HEK293 (cell line): ENCODE results near the gene WFS1.

ENCODE experiments used
- REST ChIP-seq: fragments of 450-650 bp; formaldehyde crosslinking; IDR thresholded peaks from 2 replicates; pipeline ENCODE4 v1.5.1; 2016; ENCODE audit warnings: missing biosample characterization, missing genetic modification characterization
- WT1 ChIP-seq: fragments of 450-650 bp; formaldehyde crosslinking; IDR thresholded peaks from 2 replicates; pipeline ENCODE4 v1.5.1; 2016; ENCODE audit warnings: missing biosample characterization, missing genetic modification characterization
- YY1 ChIP-seq: fragments of 450-650 bp; formaldehyde crosslinking; IDR thresholded peaks from 2 replicates; pipeline ENCODE4 v1.5.1; 2018; ENCODE audit warnings: missing biosample characterization, missing genetic modification characterization
- ZEB2 ChIP-seq: fragments of 450-650 bp; formaldehyde crosslinking; IDR thresholded peaks from 2 replicates; pipeline ENCODE4 v1.5.1; 2016; ENCODE audit warnings: missing biosample characterization, missing genetic modification characterization
- ZNF18 ChIP-seq: fragments of 450-650 bp; formaldehyde crosslinking; IDR thresholded peaks from 2 replicates; pipeline ENCODE4 v1.5.1; 2016; ENCODE audit warnings: missing biosample characterization, missing genetic modification characterization
- TF ChIP-seq, protein P1 (sequence below): fragments of 450-650 bp; formaldehyde crosslinking; IDR thresholded peaks from 2 replicates; pipeline ENCODE4 v1.5.1; 2016; ENCODE audit warnings: missing biosample characterization, missing genetic modification characterization

- TF ChIP-seq, protein P1, sequence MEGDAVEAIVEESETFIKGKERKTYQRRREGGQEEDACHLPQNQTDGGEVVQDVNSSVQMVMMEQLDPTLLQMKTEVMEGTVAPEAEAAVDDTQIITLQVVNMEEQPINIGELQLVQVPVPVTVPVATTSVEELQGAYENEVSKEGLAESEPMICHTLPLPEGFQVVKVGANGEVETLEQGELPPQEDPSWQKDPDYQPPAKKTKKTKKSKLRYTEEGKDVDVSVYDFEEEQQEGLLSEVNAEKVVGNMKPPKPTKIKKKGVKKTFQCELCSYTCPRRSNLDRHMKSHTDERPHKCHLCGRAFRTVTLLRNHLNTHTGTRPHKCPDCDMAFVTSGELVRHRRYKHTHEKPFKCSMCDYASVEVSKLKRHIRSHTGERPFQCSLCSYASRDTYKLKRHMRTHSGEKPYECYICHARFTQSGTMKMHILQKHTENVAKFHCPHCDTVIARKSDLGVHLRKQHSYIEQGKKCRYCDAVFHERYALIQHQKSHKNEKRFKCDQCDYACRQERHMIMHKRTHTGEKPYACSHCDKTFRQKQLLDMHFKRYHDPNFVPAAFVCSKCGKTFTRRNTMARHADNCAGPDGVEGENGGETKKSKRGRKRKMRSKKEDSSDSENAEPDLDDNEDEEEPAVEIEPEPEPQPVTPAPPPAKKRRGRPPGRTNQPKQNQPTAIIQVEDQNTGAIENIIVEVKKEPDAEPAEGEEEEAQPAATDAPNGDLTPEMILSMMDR (tag by site-specific recombination), result no peak
- TF ChIP-seq WT1 (tag by site-specific recombination) (no peak), YY1 (tag by site-specific recombination) (no peak), ZNF18 (tag by site-specific recombination) (no peak), ZEB2 (tag by site-specific recombination) (no peak), REST (tag by site-specific recombination) (no peak)
Measured at GRCh38 chr4:6349896-6350603, 80.4 kb downstream of the WFS1 start.
